Adrenal gland (tissue), 12 donors: ENCODE data around the gene TMEM120B. TPM values are rescaled to one million over a fixed set of nuclear protein-coding genes. Genes with fewer than 3 reads are reported as not detected.

Experiments used
- DNase-seq, 7 donors: peaks; one replicate each; pipeline ENCODE4 v3.0.0-alpha.2; 2019 to 2020
- H3K27ac ChIP-seq, 5 donors: fragments of 200-600 bp; sonication (generic) in 4 of 5; 1 replicate in 3 of 5; 2 replicates in 2 of 5; pipeline versions ENCODE4 v1.5.1 to v1.8.0; 2016 to 2020; ENCODE audit warnings: mild to moderate bottlenecking in 1 of 5
- H3K27me3 ChIP-seq: fragments of 200-600 bp; 2 replicates; pipeline ENCODE4 v1.8.0; 2021
- H3K36me3 ChIP-seq, 2 donors: fragments of 200-600 bp; replicated peaks in 1 of 2; 1 replicate in 1 of 2; 2 replicates in 1 of 2; pipeline versions ENCODE4 v1.5.1 to v1.8.0; 2018 to 2022
- H3K4me1 ChIP-seq, 2 donors: fragments of 200-600 bp; replicated peaks in 1 of 2; 1 replicate in 1 of 2; 2 replicates in 1 of 2; pipeline versions ENCODE4 v1.5.1 to v1.8.0; 2018 to 2021
- H3K4me3 ChIP-seq, 4 donors: fragments of 200-600 bp; sonication (generic) in 3 of 4; one replicate each; pipeline ENCODE4 v1.5.1; 2016 to 2018
- H3K9me3 ChIP-seq, 3 donors: fragments of 200-600 bp; sonication (generic) in 1 of 3; replicated peaks in 1 of 3; 1 replicate in 2 of 3; 2 replicates in 1 of 3; pipeline versions ENCODE4 v1.5.1 to v1.8.0; 2016 to 2021
- CTCF ChIP-seq, 6 experiments: fragments of 450-650 bp in 4 of 6; fragments of 200-600 bp in 2 of 6; sonication (generic) in 1 of 6; IDR thresholded peaks; 1 replicate in 5 of 6; 2 replicates in 1 of 6; pipeline versions ENCODE4 v1.5.1 to v1.8.0; 2016 to 2021; ENCODE audit warnings: antibody characterized with exemption in 6 of 6, mild to moderate bottlenecking in 2 of 6, moderate library complexity in 1 of 6
- POLR2A ChIP-seq, 2 donors: fragments of 450-650 bp; IDR thresholded peaks; one replicate each; pipeline ENCODE4 v1.6.1; 2017; ENCODE audit warnings: antibody characterized with exemption in 2 of 2, mild to moderate bottlenecking in 2 of 2, moderate library complexity in 1 of 2
- WGBS, 4 donors: extraction: QIAGEN DNeasy Blood & Tissue Kit in 2 of 4; methylation state at CpG; one replicate each; pipeline versions ENCODE4 v1.1.5 to v1.1.7; 2013 to 2017; 5-methylcytosine and 5-hydroxymethylcytosine counted together
- intact Hi-C, 2 donors: fragments of 100-400 bp; cut with DNase I; formaldehyde crosslinking; loops; one replicate each; pipeline versions ENCODE4 v1.14.1 to v1.15.0; 2022 to 2023
- polyA plus RNA-seq, 3 donors: library from polyadenylated mRNA; stranded (reverse); fragments of 200-250 nt in 2 of 3; fragments of 350-450 nt in 1 of 3; fragmentation: Illumina TruSeq in 1 of 3; extraction: RNeasy Lipid Tissue Mini Kit (QIAGEN cat#74804) in 1 of 3; gene quantifications; one replicate each; pipeline ENCODE4 v1.2.3, GENCODE V29; 2013 to 2014
- total RNA-seq, 9 donors: library from RNA; depleted of rRNA in 4 of 9; stranded (reverse); fragments of >200 nt in 4 of 9; fragments of 120-200 nt in 1 of 9; fragmentation: NEBNext Ultra II Directional in 1 of 9; extraction: Animal tissue kit (Norgen Biotek cat#: 25700) in 1 of 9; gene quantifications; one replicate each; pipeline versions ENCODE4 v1.1.0 to v1.2.4, GENCODE V29; 2013 to 2023
- donor health status: healthy with polysubstance abuse.
- donor health status: Bipolar disorder and iron deficiency.
- donor health status: DM: yes; HTN: yes; CAD: no.
- donor health status: DM: no; HTN: no; CAD: no.
- donor health status: DM: no; HTN: no; CAD: no.
- donor health status: DM: yes; HTN: yes; CAD: no.

TMEM120B gene
- total and polyA plus RNA-seq, 12 donors: 4.6 to 19.7 (median 8.7) TPM

GRCh38 chr12:121725423-121725822 lies 12.9 kb downstream of the TMEM120B start:
- Histone ChIP-seq H3K4me1 (no peaks in the 10 kb centered on the region), H3K9me3 (no peaks in the 10 kb centered on the region), H3K27ac (no peak overlapping the region), H3K4me3 (no peak overlapping the region), H3K36me3 (no peaks in the 10 kb centered on the region), H3K27me3 (no peaks in the 10 kb centered on the region)
- DNase-seq: no peak
- intact Hi-C loops: no loop called here
- TF ChIP-seq CTCF (IDR thresholded peaks at IDR 0.05) (no peak), POLR2A (IDR thresholded peaks at IDR 0.05) (no peak)
- 93 to 96% (median 93%) methylated on average over 3 of the region's 3 CpGs for WGBS, 4 donors

GRCh38 chr12:121729021-121729420 lies 16.5 kb downstream of the TMEM120B start:
- WGBS, 4 donors: 64 to 73% (median 67%) methylated on average over 3 to 6 of the region's 6 CpGs
- Histone ChIP-seq H3K4me1 (no peaks in the 10 kb centered on the region), H3K36me3 (no peaks in the 10 kb centered on the region), H3K9me3 (no peaks in the 10 kb centered on the region), H3K27ac (no peak overlapping the region), H3K4me3 (no peak overlapping the region), H3K27me3 (no peaks in the 10 kb centered on the region)
- intact Hi-C loops: no loop called here
- DNase-seq: no peak
- TF ChIP-seq POLR2A (IDR thresholded peaks at IDR 0.05) (no peak), CTCF (IDR thresholded peaks at IDR 0.05) (no peak)

- H3K4me3 ChIP-seq: no peak overlapping the region
- DNase-seq: no peak
- 93 to 98% (median 95%) methylated on average over 7 of the region's 7 CpGs for WGBS, 4 donors
- H3K9me3 ChIP-seq: no peaks in the 10 kb centered on the region
- H3K27me3 ChIP-seq: no peaks in the 10 kb centered on the region
- intact Hi-C loops: no loop called here
- no peak overlapping the region for H3K27ac ChIP-seq
- H3K36me3 ChIP-seq: no peaks in the 10 kb centered on the region
- no peak for TF ChIP-seq POLR2A (IDR thresholded peaks at IDR 0.05)
- TF ChIP-seq CTCF (IDR thresholded peaks at IDR 0.05): no peak
- H3K4me1 ChIP-seq: no peaks in the 10 kb centered on the region
Observed at GRCh38 chr12:121731473-121731872, 18.9 kb downstream of the TMEM120B start.

GRCh38 chr12:121733849-121734248 lies 21.3 kb downstream of the TMEM120B start:
- no peaks in the 10 kb centered on the region for H3K36me3 ChIP-seq
- no peak overlapping the region for H3K4me3 ChIP-seq
- intact Hi-C loops: no loop called here
- H3K27ac ChIP-seq: no peak overlapping the region
- H3K27me3 ChIP-seq: no peaks in the 10 kb centered on the region
- H3K9me3 ChIP-seq: no peaks in the 10 kb centered on the region
- no peaks in the 10 kb centered on the region for H3K4me1 ChIP-seq
- TF ChIP-seq POLR2A (IDR thresholded peaks at IDR 0.05) (no peak), CTCF (IDR thresholded peaks at IDR 0.05) (no peak)
- whole genome bisulfite sequencing, 4 donors: 82 to 91% (median 91%) methylated on average over 8 of the region's 8 CpGs
- DNase-seq: no peak
